Astrocyte (in vitro differentiated cells and primary cell): Measurements from ENCODE around the gene DACT1. TPM values are rescaled to one million over a fixed set of nuclear protein-coding genes. Genes with fewer than 3 reads are reported as not detected.

Experiments used
- DNase-seq: peaks from one replicate; pipeline ENCODE4 v3.0.0-alpha.2; 2010; ENCODE audit warnings: low read depth
- FAIRE-seq: peaks from 2 replicates; lab custom pipeline; 2011; peaks lifted over from hg19 to GRCh38; lab: Jason Lieb, UNC
- H2AFZ ChIP-seq: 2 replicates; pipeline ENCODE4 v1.6.0; 2012; ENCODE audit warnings: low read depth, low read length, inconsistent platforms
- H3K27ac ChIP-seq: 2 replicates; pipeline ENCODE4 v1.5.1; 2011; ENCODE audit warnings: low read depth, low read length, inconsistent platforms
- H3K27me3 ChIP-seq: 2 replicates; pipeline ENCODE4 v1.6.0; 2011; ENCODE audit warnings: low read length, inconsistent platforms; ENCODE audit not compliant: insufficient read depth
- H3K36me3 ChIP-seq: 2 replicates; pipeline ENCODE4 v1.5.1; 2011; ENCODE audit warnings: low read length, inconsistent platforms; ENCODE audit not compliant: insufficient read depth
- H3K4me1 ChIP-seq: 2 replicates; pipeline ENCODE4 v1.5.1; 2011; ENCODE audit warnings: low read length, inconsistent platforms; ENCODE audit not compliant: insufficient read depth
- H3K4me2 ChIP-seq: 2 replicates; pipeline ENCODE4 v1.6.0; 2012; ENCODE audit warnings: low read length, inconsistent platforms
- H3K4me3 ChIP-seq: 2 replicates; pipeline ENCODE4 v1.5.1; 2011; ENCODE audit warnings: low read depth, mild to moderate bottlenecking, low read length, inconsistent platforms; ENCODE audit not compliant: insufficient read depth
- H3K79me2 ChIP-seq: 2 replicates; pipeline ENCODE4 v1.6.0; 2012; ENCODE audit warnings: mild to moderate bottlenecking, low read length, inconsistent platforms; ENCODE audit not compliant: insufficient read depth
- H3K9ac ChIP-seq: 2 replicates; pipeline ENCODE4 v1.6.0; 2012; ENCODE audit warnings: mild to moderate bottlenecking, low read length, inconsistent platforms
- H3K9me3 ChIP-seq: 2 replicates; pipeline ENCODE4 v1.5.1; 2012; ENCODE audit warnings: low read depth, mild to moderate bottlenecking, low read length, inconsistent platforms; ENCODE audit not compliant: insufficient read depth
- H4K20me1 ChIP-seq: 2 replicates; pipeline ENCODE4 v1.6.0; 2012; ENCODE audit warnings: low read length, inconsistent platforms; ENCODE audit not compliant: insufficient read depth
- H3K27ac Mint-ChIP-seq: one replicate; pipeline ENCODE4 v1.8.0; 2021; ENCODE audit warnings: mild to moderate bottlenecking, mixed read lengths; ENCODE audit not compliant: unreplicated experiment
- H3K27me3 Mint-ChIP-seq: one replicate; pipeline ENCODE4 v1.8.0; 2021; ENCODE audit warnings: low read depth, mixed read lengths; ENCODE audit not compliant: unreplicated experiment
- H3K36me3 Mint-ChIP-seq: one replicate; pipeline ENCODE4 v1.8.0; 2021; ENCODE audit warnings: low read depth, mixed read lengths; ENCODE audit not compliant: unreplicated experiment
- H3K4me1 Mint-ChIP-seq: one replicate; pipeline ENCODE4 v1.8.0; 2021; ENCODE audit warnings: low read depth, mixed read lengths; ENCODE audit not compliant: unreplicated experiment
- H3K4me3 Mint-ChIP-seq: one replicate; pipeline ENCODE4 v1.8.0; 2021; ENCODE audit warnings: mild to moderate bottlenecking, moderate library complexity, mixed read lengths; ENCODE audit not compliant: unreplicated experiment
- H3K9me3 Mint-ChIP-seq: one replicate; pipeline ENCODE4 v1.8.0; 2021; ENCODE audit warnings: mild to moderate bottlenecking, mixed read lengths; ENCODE audit not compliant: unreplicated experiment
- CTCF ChIP-seq: IDR thresholded peaks from 2 replicates; pipeline ENCODE4 v1.5.1; 2011; ENCODE audit warnings: low read depth, mild to moderate bottlenecking, inconsistent platforms, low read length, moderate library complexity; ENCODE audit not compliant: insufficient read depth
- EZH2 ChIP-seq: IDR thresholded peaks from 2 replicates; pipeline ENCODE4 v1.6.1; 2012; ENCODE audit warnings: mild to moderate bottlenecking, low read length, inconsistent platforms; ENCODE audit not compliant: insufficient read depth
- total RNA-seq: library from RNA; stranded (reverse); gene quantifications from 2 replicates; pipeline ENCODE4 v1.2.1, GENCODE V29; 2021

Gene DACT1
- total RNA-seq, 1 donor from 2014 or later = 49.3 TPM

- Histone ChIP-seq H3K27me3 (no peaks in the 10 kb centered on the region), H3K4me1 (no peaks in the 10 kb centered on the region), H4K20me1 (no peaks in the 10 kb centered on the region), H2AFZ (no peak overlapping the region), H3K9ac (no peak overlapping the region), H3K4me3 (no peak overlapping the region), H3K4me2 (no peak overlapping the region), H3K27ac (no peak overlapping the region), H3K9me3 (no peaks in the 10 kb centered on the region), H3K36me3 (no peaks in the 10 kb centered on the region), H3K79me2 (no peaks in the 10 kb centered on the region)
- H3K9me3 Mint-ChIP-seq = peaks cover 1% of the 10 kb centered on the region
- H3K4me1 Mint-ChIP-seq = peaks cover 9% of the 10 kb centered on the region
- H3K4me3 Mint-ChIP-seq = no peak overlapping the region
- H3K27ac Mint-ChIP-seq = no peak overlapping the region
- no peak for DNase-seq
- peaks cover 9% of the 10 kb centered on the region for H3K27me3 Mint-ChIP-seq
- FAIRE-seq = no peak
- TF ChIP-seq CTCF = no peak
- no peaks in the 10 kb centered on the region for H3K36me3 Mint-ChIP-seq
Measured at GRCh38 chr14:58597041-58597440, 40.7 kb upstream of the DACT1 start.

- H3K4me1 ChIP-seq = no peaks in the 10 kb centered on the region
- H3K79me2 ChIP-seq = no peaks in the 10 kb centered on the region
- TF ChIP-seq CTCF (no peak), EZH2 (no peak)
- Mint-ChIP-seq H3K9me3 (no peaks in the 10 kb centered on the region), H3K4me1 (peaks cover 9% of the 10 kb centered on the region), H3K27me3 (peaks cover 10% of the 10 kb centered on the region), H3K4me3 (no peak overlapping the region), H3K27ac (no peak overlapping the region), H3K36me3 (no peaks in the 10 kb centered on the region)
- no peak overlapping the region for H3K4me3 ChIP-seq
- no peak overlapping the region for H2AFZ ChIP-seq
- H3K4me2 ChIP-seq = no peak overlapping the region
- no peak overlapping the region for H3K27ac ChIP-seq
- no peaks in the 10 kb centered on the region for H3K36me3 ChIP-seq
- no peak for DNase-seq
- FAIRE-seq = no peak
- H4K20me1 ChIP-seq = no peaks in the 10 kb centered on the region
- no peak overlapping the region for H3K9ac ChIP-seq
- no peaks in the 10 kb centered on the region for H3K9me3 ChIP-seq
- no peaks in the 10 kb centered on the region for H3K27me3 ChIP-seq
Measured at GRCh38 chr14:58598028-58598803, 39.5 kb upstream of the DACT1 start.

GRCh38 chr14:58598804-58599525 is 38.8 kb upstream of the DACT1 start:
- no peaks in the 10 kb centered on the region for H3K79me2 ChIP-seq
- TF ChIP-seq EZH2 = no peak
- TF ChIP-seq CTCF = no peak

More at GRCh38 chr14:58598804-58599525, 38.8 kb upstream of the DACT1 start:
- Histone ChIP-seq H3K27me3 (no peaks in the 10 kb centered on the region), H3K4me2 (no peak overlapping the region), H3K27ac (no peak overlapping the region), H2AFZ (no peak overlapping the region), H3K4me1 (no peaks in the 10 kb centered on the region), H3K4me3 (no peak overlapping the region), H4K20me1 (no peaks in the 10 kb centered on the region), H3K9me3 (no peaks in the 10 kb centered on the region), H3K9ac (no peak overlapping the region), H3K36me3 (no peaks in the 10 kb centered on the region)
- H3K27ac Mint-ChIP-seq = no peak overlapping the region
- no peaks in the 10 kb centered on the region for H3K36me3 Mint-ChIP-seq
- no peak overlapping the region for H3K4me3 Mint-ChIP-seq
- peaks cover 10% of the 10 kb centered on the region for H3K27me3 Mint-ChIP-seq
- H3K4me1 Mint-ChIP-seq = peaks cover 9% of the 10 kb centered on the region
- no peak for FAIRE-seq
- H3K9me3 Mint-ChIP-seq = no peaks in the 10 kb centered on the region
- DNase-seq = no peak
